Activated naive CD8-positive, alpha-beta T cell treated with anti-CD3 and anti-CD28 coated beads, Interleukin-2, amount 50 U/mL, for 24 hours (primary cell): ENCODE data around the gene PPM1F.

ENCODE experiments used
- ATAC-seq: fragments of 150-1000 bp; cut with Tn5 transposase; one replicate; pipeline ENCODE4 v1.10.0; 2021
- DNase-seq: peaks from one replicate; pipeline ENCODE4 v3.0.0; 2021
- H3K27ac Mint-ChIP-seq: one replicate; pipeline ENCODE4 v1.8.0; 2021; ENCODE audit warnings: mild to moderate bottlenecking, mixed read lengths
- H3K27me3 Mint-ChIP-seq: one replicate; pipeline ENCODE4 v1.8.0; 2021; ENCODE audit warnings: mixed read lengths
- H3K36me3 Mint-ChIP-seq: one replicate; pipeline ENCODE4 v1.8.0; 2021; ENCODE audit warnings: low read depth, mixed read lengths
- H3K4me1 Mint-ChIP-seq: one replicate; pipeline ENCODE4 v1.8.0; 2021; ENCODE audit warnings: mixed read lengths
- H3K4me3 Mint-ChIP-seq: one replicate; pipeline ENCODE4 v1.8.0; 2021; ENCODE audit warnings: mild to moderate bottlenecking, moderate library complexity, mixed read lengths
- H3K9me3 Mint-ChIP-seq: one replicate; pipeline ENCODE4 v1.8.0; 2021; ENCODE audit warnings: mixed read lengths

The PPM1F gene

GRCh38 chr22:21959274-21960074 lies 6.8 kb upstream of the PPM1F start:
- H3K27me3 Mint-ChIP-seq, result no peaks in the 10 kb centered on the region
- no peaks in the 10 kb centered on the region for H3K9me3 Mint-ChIP-seq
- DNase-seq (no peak), ATAC-seq (no peak)
- H3K4me1 Mint-ChIP-seq, result no peaks in the 10 kb centered on the region
- peaks cover 9% of the 10 kb centered on the region for H3K36me3 Mint-ChIP-seq
- no peak overlapping the region for H3K27ac Mint-ChIP-seq
- no peak overlapping the region for H3K4me3 Mint-ChIP-seq

- Mint-ChIP-seq H3K9me3 (no peaks in the 10 kb centered on the region), H3K4me3 (no peak overlapping the region), H3K27me3 (no peaks in the 10 kb centered on the region), H3K4me1 (no peaks in the 10 kb centered on the region), H3K27ac (no peak overlapping the region), H3K36me3 (peaks cover 7% of the 10 kb centered on the region)
- ATAC-seq (no peak), DNase-seq (no peak)
Observed at GRCh38 chr22:21958360-21959273, 6.0 kb upstream of the PPM1F start.

GRCh38 chr22:21951931-21952465 lies 650 bp downstream of the PPM1F start:
- no peak for ATAC-seq

GRCh38 chr22:21951062-21951461 lies 1.6 kb downstream of the PPM1F start:
- H3K9me3 Mint-ChIP-seq, result no peaks in the 10 kb centered on the region
- peak overlapping the region; percentile 79 for H3K4me3 Mint-ChIP-seq
- peaks cover 21% of the 10 kb centered on the region for H3K4me1 Mint-ChIP-seq
- no peak for DNase-seq
- no peak for ATAC-seq
- no peak overlapping the region for H3K27ac Mint-ChIP-seq
- peaks cover 5% of the 10 kb centered on the region for H3K36me3 Mint-ChIP-seq
- no peaks in the 10 kb centered on the region for H3K27me3 Mint-ChIP-seq

More at GRCh38 chr22:21951931-21952465, 650 bp downstream of the PPM1F start:
- Mint-ChIP-seq H3K27me3 (no peaks in the 10 kb centered on the region), H3K4me3 (peak overlapping the region; percentile 79), H3K9me3 (no peaks in the 10 kb centered on the region), H3K4me1 (peaks cover 21% of the 10 kb centered on the region), H3K27ac (peak overlapping the region; percentile 46), H3K36me3 (peaks cover 5% of the 10 kb centered on the region)
- DNase-seq, result peak; percentile 37

GRCh38 chr22:21949948-21950347 lies 2.7 kb downstream of the PPM1F start:
- no peak overlapping the region for H3K4me3 Mint-ChIP-seq

GRCh38 chr22:21949569-21949918 lies 3.1 kb downstream of the PPM1F start:
- ATAC-seq (no peak), DNase-seq (no peak)
- H3K4me1 Mint-ChIP-seq, result peaks cover 21% of the 10 kb centered on the region
- no peak overlapping the region for H3K27ac Mint-ChIP-seq
- no peaks in the 10 kb centered on the region for H3K27me3 Mint-ChIP-seq
- H3K4me3 Mint-ChIP-seq, result no peak overlapping the region
- H3K9me3 Mint-ChIP-seq, result no peaks in the 10 kb centered on the region
- H3K36me3 Mint-ChIP-seq, result peaks cover 5% of the 10 kb centered on the region

More at GRCh38 chr22:21949948-21950347, 2.7 kb downstream of the PPM1F start:
- Mint-ChIP-seq H3K36me3 (peaks cover 5% of the 10 kb centered on the region), H3K9me3 (no peaks in the 10 kb centered on the region), H3K27me3 (no peaks in the 10 kb centered on the region), H3K4me1 (peaks cover 21% of the 10 kb centered on the region), H3K27ac (no peak overlapping the region)
- ATAC-seq (no peak), DNase-seq (no peak)

GRCh38 chr22:21948824-21949568 lies 3.7 kb downstream of the PPM1F start:
- ATAC-seq, result no peak
- peaks cover 5% of the 10 kb centered on the region for H3K36me3 Mint-ChIP-seq

GRCh38 chr22:21948390-21948789 lies 4.3 kb downstream of the PPM1F start:
- DNase-seq, result no peak
- no peaks in the 10 kb centered on the region for H3K27me3 Mint-ChIP-seq
- peaks cover 5% of the 10 kb centered on the region for H3K36me3 Mint-ChIP-seq
- H3K27ac Mint-ChIP-seq, result no peak overlapping the region
- H3K9me3 Mint-ChIP-seq, result no peaks in the 10 kb centered on the region
- peaks cover 21% of the 10 kb centered on the region for H3K4me1 Mint-ChIP-seq
- H3K4me3 Mint-ChIP-seq, result no peak overlapping the region
- ATAC-seq, result no peak

More at GRCh38 chr22:21948824-21949568, 3.7 kb downstream of the PPM1F start:
- Mint-ChIP-seq H3K27ac (no peak overlapping the region), H3K9me3 (no peaks in the 10 kb centered on the region), H3K4me1 (peaks cover 21% of the 10 kb centered on the region), H3K27me3 (no peaks in the 10 kb centered on the region), H3K4me3 (no peak overlapping the region)
- no peak for DNase-seq

- Mint-ChIP-seq H3K9me3 (no peaks in the 10 kb centered on the region), H3K27me3 (no peaks in the 10 kb centered on the region), H3K4me1 (peaks cover 30% of the 10 kb centered on the region), H3K27ac (no peak overlapping the region), H3K36me3 (peaks cover 5% of the 10 kb centered on the region), H3K4me3 (no peak overlapping the region)
- DNase-seq, result no peak
- no peak for ATAC-seq
Observed at GRCh38 chr22:21947040-21948014, 5.3 kb downstream of the PPM1F start.

- H3K9me3 Mint-ChIP-seq, result no peaks in the 10 kb centered on the region
- peaks cover 4% of the 10 kb centered on the region for H3K36me3 Mint-ChIP-seq
- no peak overlapping the region for H3K27ac Mint-ChIP-seq
- H3K27me3 Mint-ChIP-seq, result no peaks in the 10 kb centered on the region
- ATAC-seq (no peak), DNase-seq (no peak)
- no peak overlapping the region for H3K4me3 Mint-ChIP-seq
- peaks cover 32% of the 10 kb centered on the region for H3K4me1 Mint-ChIP-seq
Observed at GRCh38 chr22:21946262-21946925, 6.3 kb downstream of the PPM1F start.

GRCh38 chr22:21945453-21946261 lies 7.0 kb downstream of the PPM1F start:
- ATAC-seq, result no peak
- Mint-ChIP-seq H3K27me3 (no peaks in the 10 kb centered on the region), H3K36me3 (peaks cover 5% of the 10 kb centered on the region), H3K27ac (no peak overlapping the region), H3K4me1 (peaks cover 33% of the 10 kb centered on the region), H3K4me3 (no peak overlapping the region), H3K9me3 (no peaks in the 10 kb centered on the region)
- no peak for DNase-seq

GRCh38 chr22:21944871-21945270 lies 7.8 kb downstream of the PPM1F start:
- H3K27ac Mint-ChIP-seq, result no peak overlapping the region
- peaks cover 5% of the 10 kb centered on the region for H3K36me3 Mint-ChIP-seq
- ATAC-seq (no peak), DNase-seq (no peak)
- H3K9me3 Mint-ChIP-seq, result no peaks in the 10 kb centered on the region
- H3K4me1 Mint-ChIP-seq, result peaks cover 33% of the 10 kb centered on the region
- H3K4me3 Mint-ChIP-seq, result no peak overlapping the region
- H3K27me3 Mint-ChIP-seq, result no peaks in the 10 kb centered on the region
